D721Med (cell line): ENCODE results near the gene FOXJ2.
A peak's percentile ranks its signal among the peaks of the same experiment; 100 is the strongest.

Experiments used
- DNase-seq: peaks from one replicate; pipeline ENCODE4 v3.0.0; 2011; ENCODE audit warnings: low spot score; ENCODE audit not compliant: insufficient read length
- FAIRE-seq: peaks from 2 replicates; lab custom pipeline; 2011; peaks lifted over from hg19 to GRCh38; lab: Jason Lieb, UNC
- CTCF ChIP-seq: IDR thresholded peaks from 2 replicates; pipeline ENCODE4 v1.5.1; 2012; ENCODE audit warnings: mild to moderate bottlenecking, control low read depth; ENCODE audit not compliant: insufficient read depth; ENCODE audit errors: missing control alignments

The FOXJ2 gene

DNA sequence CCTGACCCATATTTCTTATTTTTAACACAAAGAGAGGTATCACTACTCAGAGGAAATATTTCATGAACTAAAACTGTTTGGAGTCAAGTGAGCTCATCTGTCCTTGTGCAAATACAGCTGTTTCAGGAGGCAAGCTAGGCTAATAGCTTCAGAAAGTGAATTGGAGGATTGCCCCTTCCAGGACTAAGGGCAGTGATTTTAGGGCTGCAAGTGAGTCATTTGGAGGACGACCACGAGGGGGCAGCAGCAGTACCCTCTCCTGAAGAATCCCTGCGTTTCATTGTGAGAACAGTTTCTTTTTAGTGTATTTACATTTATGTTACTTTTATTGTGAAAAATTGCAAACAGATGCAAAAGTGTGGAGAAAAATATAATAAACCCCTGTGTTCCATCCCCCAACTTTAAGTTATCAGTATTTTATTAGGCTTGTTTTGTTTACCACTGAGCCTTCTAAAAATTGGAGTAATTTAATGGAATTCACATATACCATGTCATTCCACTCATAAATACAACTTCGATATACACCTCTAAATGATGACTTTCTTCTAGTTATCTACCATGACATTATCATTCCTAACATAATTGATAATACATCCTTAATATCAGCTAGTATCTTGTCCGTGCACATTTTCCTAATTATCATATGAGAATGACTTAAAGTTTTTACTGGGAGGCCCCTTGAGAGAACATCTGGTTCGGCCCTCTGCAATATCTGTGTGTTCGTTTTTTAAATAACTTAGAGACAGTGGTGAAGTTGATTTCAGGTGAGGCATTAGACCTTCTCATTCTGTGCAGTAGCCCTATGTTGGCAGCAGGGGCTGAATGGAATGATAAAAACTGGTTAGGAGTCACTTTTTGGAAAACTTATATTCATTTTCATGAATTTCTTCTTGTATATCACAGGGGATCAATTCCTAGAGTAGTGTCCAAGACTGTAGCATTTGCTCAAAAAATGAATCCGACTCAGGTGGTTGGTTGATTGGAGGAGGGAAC, 13.7 kb downstream of the FOXJ2 start:
- FAIRE-seq (no peak), DNase-seq (peak; percentile 74)
- TF ChIP-seq CTCF = peak; percentile 88

- TF ChIP-seq CTCF = no peak
- no peak for FAIRE-seq
These were observed 15.3 kb downstream of the FOXJ2 start for GRCh38 chr12:8047842-8048241.

GRCh38 chr12:8048906-8049305, 16.4 kb downstream of the FOXJ2 start:
- TF ChIP-seq CTCF = no peak
- no peak for FAIRE-seq
- no peak for DNase-seq

More at GRCh38 chr12:8047842-8048241, 15.3 kb downstream of the FOXJ2 start:
- DNase-seq = no peak

DNA sequence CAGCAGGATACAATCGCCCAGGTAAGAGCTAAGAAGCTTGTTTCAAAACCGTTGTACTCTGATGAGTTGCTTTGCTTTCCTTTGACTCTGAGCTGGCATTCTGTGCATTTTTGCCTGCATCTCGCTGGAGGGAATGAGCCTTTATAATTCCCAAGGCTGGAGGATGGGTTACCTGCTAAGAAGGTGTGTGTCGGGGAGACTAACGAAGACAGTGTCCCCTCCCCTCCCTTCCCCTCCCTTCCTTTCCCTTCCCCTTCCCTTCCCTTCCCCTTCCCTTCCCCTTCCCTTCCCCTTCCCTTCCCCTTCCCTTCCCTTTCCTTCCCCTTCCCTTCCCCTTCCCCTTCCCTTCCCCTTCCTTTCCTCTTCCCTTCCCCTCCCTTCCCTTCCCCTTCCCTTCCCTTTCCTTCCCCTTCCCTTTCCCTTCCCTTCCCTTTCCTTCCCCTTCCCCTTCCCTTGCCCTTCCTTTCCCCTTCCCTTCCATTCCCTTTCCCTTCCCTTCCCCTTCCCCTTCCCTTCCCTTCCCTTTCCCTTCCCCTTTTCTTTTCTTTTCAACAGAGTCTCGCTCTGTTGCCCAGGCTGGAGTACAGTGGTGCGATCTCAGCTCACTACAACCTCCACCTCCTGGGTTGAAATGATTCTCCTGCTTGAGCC, 18.2 kb downstream of the FOXJ2 start:
- DNase-seq (no peak), FAIRE-seq (no peak)
- no peak for TF ChIP-seq CTCF

DNA sequence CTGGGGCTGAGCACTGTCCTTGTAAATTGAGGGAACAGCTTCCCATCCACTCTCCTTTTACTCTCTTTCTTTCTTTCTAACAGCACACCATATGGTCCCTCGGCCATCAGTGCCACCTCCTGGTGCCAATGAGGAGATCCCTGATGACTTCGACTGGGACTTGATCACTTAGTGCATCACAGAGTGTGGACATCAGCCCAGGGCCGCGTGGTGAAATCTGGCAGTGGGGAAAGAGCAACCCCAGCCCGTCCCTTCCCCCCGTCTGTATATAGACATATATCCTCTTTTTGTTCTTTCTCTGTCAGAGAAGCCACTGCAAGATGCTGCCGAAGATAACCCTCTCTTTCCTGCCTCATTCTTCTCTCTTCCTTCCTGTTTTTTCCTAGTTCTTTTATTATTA, 20.2 kb downstream of the FOXJ2 start:
- FAIRE-seq (no peak), DNase-seq (no peak)
- no peak for TF ChIP-seq CTCF

DNA sequence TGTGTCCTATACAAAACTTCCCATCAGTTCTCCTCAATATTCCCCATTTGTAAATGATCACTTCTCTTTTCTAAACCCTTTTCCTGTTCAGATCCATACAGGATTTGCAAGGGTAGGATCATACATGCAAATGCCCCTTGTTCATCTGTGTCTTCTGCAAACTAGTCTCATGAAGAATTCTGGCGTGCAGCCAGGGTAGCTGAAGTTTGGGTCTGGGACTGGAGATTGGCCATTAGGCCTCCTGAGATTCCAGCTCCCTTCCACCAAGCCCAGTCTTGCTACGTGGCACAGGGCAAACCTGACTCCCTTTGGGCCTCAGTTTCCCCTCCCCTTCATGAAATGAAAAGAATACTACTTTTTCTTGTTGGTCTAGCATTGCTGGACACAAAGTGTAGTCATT, 22.3 kb downstream of the FOXJ2 start:
- no peak for DNase-seq
- FAIRE-seq = no peak

More for the DNA sequence above, 22.3 kb downstream of the FOXJ2 start:
- no peak for TF ChIP-seq CTCF
